CD14-positive monocyte (primary cell): Measurements from ENCODE around the gene IFNGR2. TPM values are rescaled to one million over a fixed set of nuclear protein-coding genes. Genes with fewer than 3 reads are reported as not detected.
A peak's percentile ranks its signal among the peaks of the same experiment; 100 is the strongest.

Source experiments
- DNase-seq, 3 donors: peaks; one replicate each; pipeline ENCODE4 v3.0.0-alpha.2; 2011 to 2022
- H2AFZ ChIP-seq: 2 replicates; pipeline ENCODE4 v1.6.0; 2012; ENCODE audit warnings: mild to moderate bottlenecking, low read depth, low read length, inconsistent platforms; ENCODE audit not compliant: insufficient read depth, poor library complexity, severe bottlenecking
- H3K27ac ChIP-seq, 2 donors: 1 replicate in 1 of 2; 2 replicates in 1 of 2; pipeline ENCODE4 v1.5.1; 2012 to 2013; ENCODE audit warnings: low read length in 2 of 2, control low read depth in 1 of 2, inconsistent platforms in 1 of 2, low read depth in 1 of 2, mild to moderate bottlenecking in 1 of 2
- H3K27me3 ChIP-seq, 2 donors: one replicate each; pipeline versions ENCODE4 v1.6.0 to v1.6.1; 2011 to 2013; ENCODE audit warnings: low read length in 2 of 2; ENCODE audit not compliant: control insufficient read depth in 2 of 2, insufficient read depth in 2 of 2
- H3K36me3 ChIP-seq, 2 donors: replicated peaks in 1 of 2; 1 replicate in 1 of 2; 2 replicates in 1 of 2; pipeline versions ENCODE4 v1.5.1 to v1.6.1; 2012 to 2013; ENCODE audit warnings: low read length in 2 of 2, control low read depth in 1 of 2, inconsistent platforms in 1 of 2, mild to moderate bottlenecking in 1 of 2; ENCODE audit not compliant: insufficient read depth in 2 of 2, control insufficient read depth in 1 of 2
- H3K4me1 ChIP-seq, 2 donors: 1 replicate in 1 of 2; 2 replicates in 1 of 2; pipeline versions ENCODE4 v1.5.1 to v1.6.1; 2012 to 2013; ENCODE audit warnings: low read length in 2 of 2, control low read depth in 1 of 2, inconsistent platforms in 1 of 2, mild to moderate bottlenecking in 1 of 2, moderate library complexity in 1 of 2; ENCODE audit not compliant: insufficient read depth in 2 of 2, control insufficient read depth in 1 of 2
- H3K4me2 ChIP-seq: replicated peaks from 2 replicates; pipeline ENCODE3; 2012; ENCODE audit warnings: low read length, moderate library complexity, mild to moderate bottlenecking; ENCODE audit not compliant: poor library complexity, severe bottlenecking; ENCODE audit errors: extremely low read depth
- H3K4me3 ChIP-seq, 3 experiments: fragments of 200-600 bp in 1 of 3; sonication (generic) in 1 of 3; replicated peaks in 1 of 3; 1 replicate in 2 of 3; 2 replicates in 1 of 3; pipeline ENCODE4 v1.5.1; 2011 to 2013; ENCODE audit warnings: low read length in 3 of 3, mild to moderate bottlenecking in 3 of 3, control low read depth in 2 of 3, low read depth in 2 of 3, inconsistent platforms in 1 of 3, moderate library complexity in 1 of 3
- H3K79me2 ChIP-seq: 2 replicates; pipeline ENCODE4 v1.6.0; 2012; ENCODE audit warnings: mild to moderate bottlenecking, control low read depth, inconsistent platforms, low read length, moderate library complexity; ENCODE audit not compliant: insufficient read depth
- H3K9ac ChIP-seq: 2 replicates; pipeline ENCODE4 v1.6.0; 2017; ENCODE audit warnings: low read length, mild to moderate bottlenecking; ENCODE audit not compliant: insufficient read depth, poor library complexity, severe bottlenecking
- H3K9me3 ChIP-seq, 2 donors: replicated peaks in 1 of 2; 1 replicate in 1 of 2; 2 replicates in 1 of 2; pipeline versions ENCODE4 v1.5.1 to v1.6.1; 2012 to 2013; ENCODE audit warnings: low read length in 2 of 2, control low read depth in 1 of 2; ENCODE audit not compliant: control insufficient read depth in 1 of 2, insufficient read depth in 1 of 2
- H4K20me1 ChIP-seq: 2 replicates; pipeline ENCODE4 v1.6.0; 2012; ENCODE audit warnings: mild to moderate bottlenecking, low read length, control low read depth, moderate library complexity; ENCODE audit not compliant: insufficient read depth
- H3K27ac Mint-ChIP-seq, 7 donors: one replicate each; pipeline ENCODE4 v1.8.0; 2020; ENCODE audit warnings: mild to moderate bottlenecking in 7 of 7, mixed read lengths in 7 of 7, moderate library complexity in 6 of 7, inconsistent platforms in 2 of 7
- H3K27me3 Mint-ChIP-seq, 3 donors: one replicate each; pipeline ENCODE4 v1.8.0; 2021 to 2022; ENCODE audit warnings: low read depth in 3 of 3, mild to moderate bottlenecking in 3 of 3, mixed read lengths in 3 of 3, moderate library complexity in 3 of 3, inconsistent platforms in 1 of 3
- H3K36me3 Mint-ChIP-seq, 2 donors: one replicate each; pipeline ENCODE4 v1.8.0; 2020; ENCODE audit warnings: mixed read lengths in 2 of 2, inconsistent platforms in 1 of 2, mild to moderate bottlenecking in 1 of 2
- H3K4me1 Mint-ChIP-seq: one replicate; pipeline ENCODE4 v1.8.0; 2020; ENCODE audit warnings: mild to moderate bottlenecking, mixed read lengths
- H3K4me3 Mint-ChIP-seq, 2 donors: one replicate each; pipeline ENCODE4 v1.8.0; 2020; ENCODE audit warnings: mild to moderate bottlenecking in 2 of 2, mixed read lengths in 2 of 2, moderate library complexity in 1 of 2
- H3K9me3 Mint-ChIP-seq, 7 donors: one replicate each; pipeline ENCODE4 v1.8.0; 2020 to 2022; ENCODE audit warnings: mixed read lengths in 7 of 7, mild to moderate bottlenecking in 6 of 7, moderate library complexity in 6 of 7, inconsistent platforms in 2 of 7
- WGBS: methylation state at CpG from one replicate; pipeline ENCODE4 v1.1.5; 2013; ENCODE audit warnings: missing lambda C conversion rate; ENCODE audit not compliant: insufficient coverage; 5-methylcytosine and 5-hydroxymethylcytosine counted together
- intact Hi-C, 2 donors: fragments of 100-400 bp; cut with micrococcal nuclease; formaldehyde crosslinking; loops; one replicate each; pipeline versions ENCODE4 v1.15.0 to v1.15.1; 2023
- polyA plus RNA-seq, 3 donors: library from polyadenylated mRNA; depleted of rRNA in 1 of 3; unstranded in 2 of 3; stranded (reverse) in 1 of 3; fragments of 300-500 nt in 2 of 3; fragments of >200 nt in 1 of 3; fragmentation: Illumina TruSeq in 2 of 3; gene quantifications; 1 replicate in 2 of 3; 2 replicates in 1 of 3; pipeline ENCODE4 v1.2.3, GENCODE V29; 2012 to 2021
- TF ChIP-seq, protein P1 (sequence below): fragments of 200-600 bp; IDR thresholded peaks from one replicate; pipeline ENCODE4 v1.8.0; 2022; ENCODE audit warnings: antibody characterized with exemption, mild to moderate bottlenecking

The IFNGR2 gene
- polyA plus RNA-seq, 3 donors = 204 to 324 (median 260) TPM

DNA sequence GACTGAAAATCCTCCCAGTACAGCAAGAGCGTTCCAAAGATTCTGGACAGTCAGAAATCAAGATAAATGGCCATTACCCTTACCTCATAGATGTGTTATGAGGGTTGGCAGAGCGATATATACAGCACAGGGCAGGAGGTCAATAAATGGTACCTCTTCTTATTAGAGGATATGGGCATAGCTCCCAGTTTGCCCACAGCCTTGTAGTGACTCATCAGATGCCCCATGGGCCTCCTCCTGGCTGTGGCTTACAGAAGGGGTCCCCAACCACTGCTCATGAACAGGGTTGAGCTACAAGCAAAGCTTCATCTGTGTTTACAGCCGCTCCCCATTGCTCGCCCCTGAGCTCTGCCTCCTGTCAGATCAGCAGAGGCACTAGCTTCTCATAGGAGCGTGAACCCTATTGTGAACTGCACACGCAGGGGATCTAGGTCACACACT, 7.3 kb upstream of the IFNGR2 start:
- Mint-ChIP-seq H3K36me3 (peaks cover 0 to 17% of the 10 kb centered on the region in 2 donors), H3K4me3 (no peak overlapping the region), H3K4me1 (peaks cover 93% of the 10 kb centered on the region), H3K9me3 (peaks cover 0 to 3% (median 0%) of the 10 kb centered on the region in 7 donors), H3K27me3 (peaks cover 0 to 4% (median 0%) of the 10 kb centered on the region in 3 donors), H3K27ac (peak overlapping the region; percentile 13 to 99 (median 98))
- H3K4me1 ChIP-seq = peaks cover 98 to 100% of the 10 kb centered on the region in 2 donors
- H4K20me1 ChIP-seq = no peaks in the 10 kb centered on the region
- H3K9me3 ChIP-seq = no peaks in the 10 kb centered on the region
- no peaks in the 10 kb centered on the region for H3K27me3 ChIP-seq
- no peak overlapping the region for H3K9ac ChIP-seq
- DNase-seq = peak in 2 of 3 donors; percentile 66
- peak overlapping the region in 1 of 3 experiments; percentile 29 for H3K4me3 ChIP-seq
- H3K4me2 ChIP-seq = no peak overlapping the region
- TF ChIP-seq, protein P1, sequence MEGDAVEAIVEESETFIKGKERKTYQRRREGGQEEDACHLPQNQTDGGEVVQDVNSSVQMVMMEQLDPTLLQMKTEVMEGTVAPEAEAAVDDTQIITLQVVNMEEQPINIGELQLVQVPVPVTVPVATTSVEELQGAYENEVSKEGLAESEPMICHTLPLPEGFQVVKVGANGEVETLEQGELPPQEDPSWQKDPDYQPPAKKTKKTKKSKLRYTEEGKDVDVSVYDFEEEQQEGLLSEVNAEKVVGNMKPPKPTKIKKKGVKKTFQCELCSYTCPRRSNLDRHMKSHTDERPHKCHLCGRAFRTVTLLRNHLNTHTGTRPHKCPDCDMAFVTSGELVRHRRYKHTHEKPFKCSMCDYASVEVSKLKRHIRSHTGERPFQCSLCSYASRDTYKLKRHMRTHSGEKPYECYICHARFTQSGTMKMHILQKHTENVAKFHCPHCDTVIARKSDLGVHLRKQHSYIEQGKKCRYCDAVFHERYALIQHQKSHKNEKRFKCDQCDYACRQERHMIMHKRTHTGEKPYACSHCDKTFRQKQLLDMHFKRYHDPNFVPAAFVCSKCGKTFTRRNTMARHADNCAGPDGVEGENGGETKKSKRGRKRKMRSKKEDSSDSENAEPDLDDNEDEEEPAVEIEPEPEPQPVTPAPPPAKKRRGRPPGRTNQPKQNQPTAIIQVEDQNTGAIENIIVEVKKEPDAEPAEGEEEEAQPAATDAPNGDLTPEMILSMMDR = no peak
- H3K27ac ChIP-seq = peak overlapping the region in 1 of 2 donors; percentile 92
- no peaks in the 10 kb centered on the region for H3K36me3 ChIP-seq
- peaks cover 29% of the 10 kb centered on the region for H3K79me2 ChIP-seq
- intact Hi-C loops = no loop called here
- 61% methylated on average over 2 of the region's 6 CpGs for WGBS
- H2AFZ ChIP-seq = no peak overlapping the region

DNA sequence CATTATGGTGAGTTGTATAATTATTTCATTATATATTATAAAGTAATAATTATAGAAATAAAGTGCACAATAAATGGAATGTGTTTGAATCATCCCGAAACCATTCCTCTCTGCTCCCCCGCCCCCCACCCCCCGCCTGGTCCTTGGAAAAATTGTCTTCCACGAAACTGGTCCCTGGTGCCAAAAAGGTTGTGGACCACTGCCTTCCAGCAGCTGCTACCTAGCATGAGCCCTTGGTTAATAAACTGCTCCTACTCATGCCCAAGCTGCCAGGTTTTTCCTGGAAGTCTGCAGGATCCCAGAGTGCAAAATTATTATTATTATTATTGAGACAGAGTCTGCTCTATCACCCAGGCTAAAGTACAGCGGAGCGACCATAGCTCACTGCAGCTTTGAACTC, 6.8 kb upstream of the IFNGR2 start:
- Histone ChIP-seq H3K27ac (peak overlapping the region; percentile 51 to 58), H3K36me3 (no peaks in the 10 kb centered on the region), H3K9me3 (no peaks in the 10 kb centered on the region), H3K9ac (no peak overlapping the region), H2AFZ (no peak overlapping the region), H4K20me1 (no peaks in the 10 kb centered on the region), H3K4me2 (no peak overlapping the region), H3K4me3 (no peak overlapping the region), H3K4me1 (peaks cover 98 to 100% of the 10 kb centered on the region in 2 donors), H3K79me2 (peaks cover 29% of the 10 kb centered on the region), H3K27me3 (no peaks in the 10 kb centered on the region)
- 100% methylated on average over 3 of the region's 6 CpGs for WGBS
- Mint-ChIP-seq H3K4me1 (peaks cover 92% of the 10 kb centered on the region), H3K27me3 (peaks cover 0 to 4% (median 0%) of the 10 kb centered on the region in 3 donors), H3K4me3 (no peak overlapping the region), H3K27ac (peak overlapping the region in 5 of 7 donors; percentile 77 to 99 (median 92)), H3K9me3 (peaks cover 0 to 3% (median 0%) of the 10 kb centered on the region in 7 donors), H3K36me3 (peaks cover 0 to 17% of the 10 kb centered on the region in 2 donors)
- intact Hi-C loops = no loop called here
- TF ChIP-seq, protein P1 = no peak
- DNase-seq = no peak
